ENCODE measurements around the gene KCNIP2.

Gene KCNIP2

DNA sequence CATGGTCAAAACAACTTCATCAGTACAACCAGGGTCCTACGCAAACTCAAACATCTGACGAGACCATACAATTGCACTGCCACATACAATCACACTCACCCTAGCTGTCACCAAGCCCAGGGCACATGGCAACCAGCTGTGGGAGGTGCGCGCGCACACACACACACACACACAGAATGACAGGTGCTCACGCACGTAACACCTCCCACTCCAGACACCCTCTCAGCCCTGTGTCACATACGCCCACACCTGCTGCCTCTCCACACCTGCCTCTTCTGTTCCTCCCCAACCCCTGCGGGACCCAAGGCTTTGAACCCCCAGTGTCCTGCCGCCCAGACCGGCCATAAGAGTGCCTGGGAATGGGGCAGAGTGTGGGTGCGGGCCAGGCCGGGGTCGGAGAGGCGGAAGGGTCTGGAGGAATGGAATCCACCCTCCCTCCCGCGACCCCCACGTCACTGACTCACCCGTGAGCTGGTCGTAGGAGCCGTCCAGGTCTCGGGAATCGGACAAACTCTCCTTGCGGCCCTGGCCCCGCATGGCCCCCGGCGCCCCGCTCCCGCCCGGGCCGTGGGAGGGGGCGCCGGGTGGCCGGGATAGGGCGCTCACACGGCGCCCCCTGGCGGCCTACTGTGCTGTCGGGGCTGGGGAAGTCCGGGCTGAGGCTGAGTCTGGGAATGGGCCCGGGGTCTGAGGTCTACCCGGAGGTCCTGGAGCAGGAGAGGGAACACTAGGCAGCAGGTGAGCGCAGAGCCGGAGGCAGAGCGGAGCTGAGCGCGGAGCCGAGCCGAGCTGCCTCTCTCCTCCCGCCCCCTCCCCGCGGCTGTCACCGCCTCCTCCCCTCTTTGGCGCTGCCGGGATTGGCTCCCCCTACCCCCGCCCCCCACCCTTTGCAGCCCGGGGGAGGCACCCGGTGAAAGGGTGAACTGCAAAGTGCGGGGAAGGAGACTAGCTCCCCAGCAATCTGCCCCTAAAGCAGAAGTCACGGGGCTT is at the start of gene KCNIP2:
Gene KCNIP2, minus strand, starts transcription at position 769 of the 990 bp plus-strand sequence. Its CDS starts 232 bp downstream, at position 537.
- DNase-seq = peak; percentile 53 to 61

DNA sequence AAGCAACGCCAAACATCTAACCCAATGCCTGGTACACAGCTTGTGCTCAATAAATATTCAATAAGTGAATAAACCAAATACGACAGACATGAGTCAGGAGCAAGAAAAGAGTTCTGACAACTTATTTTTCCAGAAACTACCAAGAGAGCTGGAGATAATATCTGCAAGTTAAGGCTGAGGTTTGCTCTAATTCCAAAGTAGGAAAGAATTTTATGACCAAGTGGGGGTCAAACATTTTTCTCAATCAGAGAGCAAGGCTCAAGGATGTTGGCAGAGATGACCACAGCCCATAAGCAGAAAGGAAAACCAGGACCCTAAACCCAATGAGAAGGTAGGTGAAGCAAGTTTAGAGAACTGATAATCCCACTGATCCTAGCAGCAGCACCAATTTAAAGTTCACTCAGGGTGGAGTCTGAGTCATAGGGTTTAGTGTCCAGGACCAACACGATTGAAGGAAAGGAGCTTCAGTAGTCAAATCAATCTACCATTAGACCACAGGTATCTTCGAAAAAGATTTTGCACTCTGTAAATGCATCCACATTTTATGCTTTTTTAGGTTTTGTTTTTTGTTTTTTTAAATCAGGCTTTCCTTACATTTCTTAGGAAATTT is 49.3 kb upstream of the KCNIP2 start:
- no peak for DNase-seq

DNA sequence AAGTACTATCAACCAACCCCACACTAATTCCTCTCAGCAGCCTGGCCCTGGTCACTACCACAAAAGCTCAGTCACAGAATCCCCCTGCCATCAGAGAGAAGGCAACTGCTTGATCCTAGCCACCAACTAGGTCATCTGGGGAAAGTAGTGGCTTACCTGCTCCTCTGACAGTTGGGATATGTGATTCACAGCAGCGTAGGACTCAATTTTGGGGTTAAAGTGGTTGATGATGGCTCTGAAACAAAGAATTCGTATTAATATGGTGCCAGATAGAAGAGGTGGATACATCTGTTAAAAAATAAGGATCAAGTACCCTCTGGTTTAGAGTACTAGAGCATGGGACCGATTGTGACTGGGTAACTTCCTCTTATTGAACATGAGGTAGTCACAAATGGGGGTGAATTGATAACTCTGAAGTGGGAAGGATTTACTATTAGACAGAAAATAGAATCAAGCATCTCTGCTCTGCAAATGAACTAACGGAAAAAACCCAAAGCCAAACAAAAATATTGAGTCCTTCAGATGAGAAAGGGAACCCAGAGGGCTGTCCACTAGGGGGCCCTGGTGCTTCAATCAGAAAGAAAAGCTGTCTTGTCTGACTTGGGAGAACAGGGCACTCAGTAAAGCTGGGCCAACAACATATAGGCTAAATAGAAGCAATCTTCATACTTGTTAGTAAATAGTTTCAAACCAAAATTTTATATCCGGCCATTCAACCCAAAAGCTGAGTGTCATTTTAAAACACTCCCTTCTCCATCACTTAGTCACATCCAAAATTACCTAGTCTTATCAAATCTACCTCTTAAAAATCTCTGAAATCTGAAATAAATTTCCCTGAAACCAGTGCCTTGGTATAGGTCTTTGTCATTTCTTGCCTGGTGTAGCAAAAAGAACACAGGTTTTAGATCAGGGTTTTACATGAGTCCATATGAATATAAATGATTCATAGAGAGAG is 45.9 kb upstream of the KCNIP2 start:
- peak; percentile 78 to 85 for DNase-seq

DNA sequence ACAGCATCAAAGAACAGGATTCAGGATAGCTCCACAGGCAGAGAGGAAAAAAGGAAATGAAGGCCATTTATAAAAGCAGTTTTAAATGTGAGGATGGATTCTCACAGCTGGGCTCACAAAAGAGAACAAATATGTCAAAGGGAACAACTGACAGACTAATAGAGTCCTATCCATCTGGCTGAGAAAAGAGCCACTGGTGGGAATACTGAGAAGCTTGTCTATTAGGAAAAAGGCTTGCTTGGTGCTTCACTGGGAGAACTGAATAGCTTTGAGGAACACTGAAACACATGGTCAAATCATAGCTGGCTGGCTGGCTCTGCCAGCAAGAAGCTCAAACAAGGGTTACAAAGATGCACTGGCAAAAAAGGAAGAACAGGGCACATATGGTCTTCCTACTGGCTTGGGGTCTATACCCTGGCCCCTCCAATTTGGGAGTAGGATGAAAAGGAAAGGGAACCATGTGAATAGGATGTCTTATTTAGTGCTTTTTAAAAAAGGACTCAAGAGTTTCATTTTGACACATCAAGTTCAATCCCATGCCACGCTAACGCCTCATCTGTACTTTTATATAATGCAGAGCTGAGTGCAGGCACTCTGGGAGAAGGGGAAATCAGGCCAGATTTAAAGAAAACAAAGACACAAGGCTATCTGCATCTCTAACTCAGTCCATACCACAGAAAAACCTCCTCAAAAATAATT is 44.8 kb upstream of the KCNIP2 start:
- DNase-seq = no peak

DNA sequence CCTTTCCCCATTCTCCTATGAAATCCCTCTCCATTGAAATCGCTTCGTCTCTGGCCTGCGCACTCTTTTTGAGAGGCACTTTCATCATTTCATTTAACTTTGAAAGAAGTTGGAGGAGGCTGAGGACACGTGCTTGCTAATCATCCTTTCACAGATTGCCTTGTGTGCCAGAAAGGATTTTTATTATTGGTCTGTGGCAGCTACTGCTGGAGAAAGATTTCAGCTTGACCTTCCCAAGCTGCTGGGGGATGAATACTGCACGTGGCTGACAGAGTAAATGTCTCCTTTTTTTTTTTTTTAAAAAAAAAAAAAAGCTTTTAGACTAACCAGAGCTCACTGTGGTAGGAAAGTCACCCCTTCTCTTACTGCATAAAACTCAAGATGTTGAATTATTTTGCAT is 44.2 kb upstream of the KCNIP2 start:
- no peak for DNase-seq

DNA sequence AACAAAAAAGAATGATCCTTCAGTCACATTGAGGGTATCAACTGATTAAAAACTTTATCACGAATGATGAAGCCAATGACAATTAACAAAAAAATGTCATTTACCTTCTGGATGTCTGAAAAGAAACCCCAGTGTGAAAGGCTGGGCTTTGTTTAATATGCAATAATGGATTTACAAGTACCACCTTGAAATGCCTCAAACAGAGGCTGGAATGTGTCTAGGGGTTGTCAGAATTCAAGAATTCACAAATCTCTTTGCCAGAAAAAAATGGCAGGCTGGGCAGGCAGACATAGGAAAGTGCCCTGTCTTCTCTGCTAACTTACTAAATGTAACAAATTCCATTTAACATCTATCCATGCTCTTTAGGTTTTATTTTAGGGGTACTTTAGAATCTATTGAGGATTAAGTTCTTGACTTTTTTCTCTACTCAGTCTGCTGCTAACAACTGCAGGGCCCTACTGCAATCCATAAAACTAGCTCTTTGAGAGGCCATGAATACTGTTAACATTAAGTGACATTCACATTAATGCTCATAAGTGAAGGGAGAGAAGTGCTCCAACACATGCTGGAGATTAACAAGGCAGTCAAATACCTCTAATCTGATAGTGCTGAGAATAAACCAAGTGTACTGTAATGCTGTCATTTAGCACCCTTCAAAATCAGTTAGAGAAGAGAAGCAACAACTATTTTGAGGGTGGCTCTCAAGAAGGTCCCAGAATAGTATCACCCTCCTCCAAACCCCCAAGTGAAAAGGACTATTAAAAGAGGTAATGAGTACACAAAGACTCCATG is 43.1 kb upstream of the KCNIP2 start:
- DNase-seq = no peak

DNA sequence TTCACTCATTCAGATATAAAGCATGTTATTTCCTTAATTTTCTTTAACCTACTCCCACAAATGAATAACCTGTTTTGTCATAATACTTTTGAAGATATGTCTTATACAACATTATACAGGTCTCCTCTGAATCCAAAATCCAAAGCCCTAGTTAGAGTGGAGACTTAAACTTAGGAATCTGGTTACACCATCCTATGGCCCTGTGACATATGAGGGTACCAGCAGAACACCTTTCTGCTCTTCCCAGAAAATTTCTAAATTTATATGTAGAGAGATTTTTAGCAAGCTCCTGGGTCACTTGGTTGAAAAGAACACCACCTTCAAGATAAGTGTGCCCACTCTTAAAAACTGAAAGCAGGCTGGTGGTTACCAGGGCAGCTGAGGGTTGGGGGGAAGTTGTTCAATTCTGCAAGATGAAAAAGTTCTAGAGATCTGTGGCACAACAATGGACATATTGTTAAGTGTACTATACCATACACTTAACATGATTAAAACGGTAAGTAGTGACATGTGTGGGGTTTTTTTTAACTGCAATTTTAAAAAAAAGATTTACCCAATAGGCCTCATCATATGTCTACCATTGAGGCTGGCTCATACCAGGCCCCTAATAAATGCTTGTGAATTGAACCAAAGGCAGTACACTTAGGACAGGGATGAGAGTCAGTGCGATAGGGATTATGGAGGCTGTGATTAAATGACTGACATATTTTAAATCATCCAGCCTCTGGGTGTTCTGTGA is 37.6 kb upstream of the KCNIP2 start:
- no peak for DNase-seq

DNA sequence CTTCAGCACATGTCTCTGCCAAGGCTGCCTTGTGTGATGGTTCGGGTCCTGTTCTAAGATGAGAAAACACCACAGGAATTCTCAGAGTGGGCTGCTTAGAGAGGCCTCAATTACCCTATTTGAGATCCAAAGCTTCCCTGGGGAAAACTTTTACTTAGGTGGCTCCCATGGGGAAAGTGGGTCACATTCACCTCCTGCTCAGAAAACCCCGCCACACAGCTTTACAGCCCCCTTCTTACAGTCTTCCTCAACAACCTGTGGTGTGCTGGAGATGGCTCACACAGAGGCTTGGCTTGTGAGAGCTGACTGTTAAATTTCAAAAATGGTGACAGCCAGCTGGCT is 36.6 kb upstream of the KCNIP2 start:
- no peak for DNase-seq

DNA sequence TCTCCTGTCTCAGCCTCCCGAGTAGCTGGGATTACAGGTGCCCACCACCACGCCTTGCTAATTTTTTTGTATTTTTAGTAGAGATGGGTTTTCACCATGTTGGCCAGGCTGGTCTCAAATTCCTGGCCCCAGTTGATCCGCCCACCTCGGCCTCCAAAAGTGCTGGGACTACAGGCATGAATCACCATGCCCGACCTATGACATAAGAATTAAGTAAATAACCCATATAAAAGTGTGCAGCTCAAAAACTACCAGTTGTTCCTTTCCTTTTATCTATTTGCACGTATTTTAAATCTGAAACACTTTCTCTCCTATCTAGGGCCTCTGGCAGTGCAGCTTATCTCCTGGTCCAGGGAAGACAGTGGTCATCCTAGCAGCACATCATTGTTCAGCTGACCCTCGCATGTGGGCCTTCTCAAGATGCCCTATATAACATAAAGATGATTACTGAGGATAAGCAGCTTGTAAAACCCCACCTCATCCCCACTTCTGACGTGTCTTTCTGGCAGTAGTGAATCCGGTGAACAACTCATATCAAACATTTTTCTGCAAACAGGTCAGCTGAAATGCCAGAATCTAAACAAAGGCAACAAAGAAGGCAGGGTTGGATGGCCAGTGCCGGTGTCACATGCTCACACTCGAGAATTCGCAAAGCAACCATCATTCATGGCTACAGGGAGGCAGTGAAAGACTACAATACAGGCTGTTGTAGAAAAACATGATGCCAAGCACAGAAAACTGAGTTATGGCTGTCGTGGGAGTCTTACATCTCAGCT is 36.0 kb upstream of the KCNIP2 start:
- no peak for DNase-seq

DNA sequence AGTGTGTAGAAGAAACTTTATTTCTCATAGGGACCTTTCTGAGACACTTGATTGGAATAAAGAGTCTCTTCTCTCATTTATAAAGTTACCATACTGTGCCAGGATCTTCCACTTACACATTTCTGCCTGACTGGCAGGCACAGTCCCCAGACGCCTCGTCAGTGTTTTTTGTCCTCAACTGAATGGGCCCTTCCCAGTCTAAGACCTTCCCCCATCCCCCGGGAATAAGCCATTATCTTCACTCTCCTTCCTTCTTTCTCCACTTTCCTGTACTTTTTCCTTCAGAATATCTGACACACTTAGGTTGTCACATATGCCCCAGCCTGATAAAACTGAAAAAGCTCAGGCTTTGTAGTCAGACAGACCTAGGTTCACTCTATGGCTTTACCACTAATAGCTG is 35.3 kb upstream of the KCNIP2 start:
- no peak for DNase-seq

DNA sequence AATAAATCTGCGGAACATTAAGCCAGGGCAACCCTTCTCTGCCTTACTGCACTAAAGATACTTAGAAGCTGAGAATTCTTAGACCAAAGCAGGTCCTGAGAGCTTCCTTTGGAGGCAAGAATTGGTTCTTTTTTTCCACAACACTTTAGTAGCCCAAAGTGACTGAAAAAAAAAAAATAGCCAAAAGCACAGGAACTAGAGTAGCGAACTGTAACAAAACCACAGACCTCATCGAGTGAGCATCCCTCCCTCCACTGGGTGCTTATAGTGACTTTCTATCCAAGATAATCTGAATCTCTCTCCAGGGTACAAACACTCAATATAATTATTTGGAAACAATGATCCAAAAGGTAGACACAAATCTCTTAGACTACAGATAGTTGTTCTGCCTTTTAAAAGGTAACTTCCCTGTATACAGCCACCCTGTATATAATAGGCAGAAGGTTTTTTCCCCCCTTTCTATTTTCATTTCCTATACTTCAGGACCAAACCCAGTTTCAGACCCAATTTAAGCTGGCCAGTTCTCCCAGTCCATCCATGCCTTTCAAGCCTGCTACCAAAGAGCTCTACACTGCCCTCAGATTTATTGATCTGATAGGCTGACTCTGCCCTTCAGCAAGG is 31.6 kb upstream of the KCNIP2 start:
- no peak for DNase-seq

DNA sequence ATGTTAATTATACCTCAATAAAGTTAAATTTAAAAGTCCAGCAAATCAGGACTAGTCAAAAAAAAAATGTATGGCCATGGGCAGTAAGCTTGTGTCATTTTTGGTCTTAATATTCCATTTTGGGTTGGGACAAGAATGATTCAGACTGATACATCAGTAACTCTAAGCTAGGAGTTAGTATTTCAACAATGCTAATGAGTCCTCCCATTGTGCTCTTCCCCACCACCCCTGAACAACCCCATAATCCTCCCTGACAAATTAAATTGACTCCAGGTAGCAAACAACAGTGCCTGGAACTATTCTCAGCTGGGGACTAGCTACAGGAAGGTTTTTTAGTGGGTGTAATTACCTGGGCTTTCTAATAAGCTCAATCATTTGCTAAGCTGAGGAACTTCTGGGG is 30.7 kb upstream of the KCNIP2 start:
- no peak for DNase-seq

DNA sequence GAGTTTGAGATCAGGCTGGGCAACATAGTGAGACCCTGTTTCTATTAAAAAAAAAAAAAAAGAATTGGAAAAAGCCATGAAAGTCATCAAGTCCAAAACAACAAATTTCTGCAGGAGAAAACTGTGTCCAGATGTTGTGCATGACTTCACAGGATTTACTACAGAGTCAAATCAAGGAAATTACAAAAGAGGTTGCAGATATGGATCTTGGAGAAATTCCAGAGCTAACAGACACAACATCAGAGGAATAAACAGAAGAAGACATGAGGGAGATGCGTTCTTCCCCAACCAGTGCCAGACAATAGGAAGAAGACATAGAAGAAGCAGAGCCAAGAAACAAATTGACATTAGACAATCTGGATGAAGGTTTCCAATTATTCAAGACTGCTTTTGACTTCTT is 24.3 kb upstream of the KCNIP2 start:
- no peak for DNase-seq

DNA sequence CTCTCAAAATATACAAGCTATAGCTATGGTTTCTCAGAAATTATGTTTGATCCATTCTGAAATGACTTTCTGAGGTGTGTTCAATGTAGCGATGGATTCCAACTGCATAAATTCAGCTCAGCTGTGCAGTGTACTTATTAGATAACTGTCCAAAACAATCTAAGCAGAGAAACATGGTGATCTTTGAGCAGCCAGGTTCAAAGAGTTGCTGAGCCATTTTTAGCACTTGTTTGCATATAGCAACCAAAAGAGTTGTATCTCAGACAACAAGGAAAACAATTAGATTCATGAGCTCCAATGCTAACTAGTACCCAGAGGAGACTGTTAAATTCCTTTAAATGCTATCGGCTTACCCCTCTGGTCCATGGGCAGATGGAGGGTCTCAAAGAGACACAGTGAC is 15.9 kb upstream of the KCNIP2 start:
- no peak for DNase-seq

DNA sequence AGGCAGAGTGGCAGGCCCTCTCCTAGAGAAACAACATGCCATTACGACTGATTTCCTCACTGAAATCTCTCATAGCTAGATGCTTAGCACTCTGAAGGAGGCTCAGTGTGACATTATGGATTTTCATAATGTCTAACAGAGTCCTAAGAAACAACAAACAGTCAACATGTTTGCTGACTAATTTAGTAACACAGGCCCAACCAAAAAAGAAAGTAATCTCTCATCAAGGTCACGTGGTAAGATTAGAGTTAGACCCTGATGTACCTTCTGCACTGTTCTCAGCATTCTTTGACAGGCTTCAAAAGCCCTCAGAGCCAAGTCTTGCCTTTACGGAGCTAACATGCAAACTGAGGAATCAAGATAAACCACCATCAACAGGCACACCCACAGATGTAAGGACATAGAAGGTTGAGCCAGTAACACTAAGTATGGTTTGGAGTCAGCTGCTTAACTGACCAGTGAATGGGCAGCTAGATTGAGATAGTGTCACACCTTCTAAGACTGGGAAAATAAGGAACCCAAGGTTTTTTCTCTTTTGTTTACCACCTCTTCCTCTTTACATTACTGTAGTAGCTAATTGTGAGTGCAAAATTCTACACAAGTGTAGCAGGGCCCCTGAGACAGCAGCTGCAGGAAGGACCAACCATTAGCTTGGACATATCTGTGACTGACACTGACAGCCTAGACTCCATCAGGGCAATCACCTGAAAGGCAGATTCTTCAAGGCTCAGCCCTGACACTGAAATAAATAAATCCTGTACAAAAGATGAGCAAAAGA is 15.3 kb upstream of the KCNIP2 start:
- DNase-seq = no peak

DNA sequence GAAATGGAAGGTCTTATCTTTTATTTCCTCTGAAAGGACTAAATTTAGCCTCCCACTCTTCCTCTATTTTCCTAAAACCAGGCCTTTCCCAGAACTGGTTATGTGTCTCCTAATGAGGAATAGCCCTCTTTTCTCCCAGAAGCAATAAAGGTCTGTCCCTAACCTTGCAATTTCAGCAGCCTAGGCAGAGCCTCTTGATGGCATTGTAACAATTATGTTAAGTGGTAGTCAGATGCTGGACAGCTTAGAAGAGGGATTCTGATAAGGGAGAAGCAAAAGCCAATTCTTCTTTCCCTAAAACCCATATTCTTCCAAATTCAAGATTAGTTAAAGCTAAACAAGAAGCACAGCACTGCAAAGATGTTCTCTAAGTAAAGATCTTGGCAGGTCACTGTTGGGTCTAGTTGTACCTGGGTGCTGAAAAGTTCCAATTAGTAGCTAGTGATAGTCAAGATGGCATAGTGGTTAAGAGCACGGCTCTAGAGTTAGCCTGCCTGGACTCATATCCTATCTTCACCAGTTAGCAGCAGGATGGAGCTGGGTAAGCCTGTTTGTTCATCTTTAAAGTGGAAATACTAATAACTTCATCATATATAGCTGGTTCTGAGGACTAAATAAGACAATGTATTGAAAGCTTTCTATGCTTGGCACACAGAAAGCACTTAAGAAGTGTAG is 14.3 kb upstream of the KCNIP2 start:
- DNase-seq = no peak

DNA sequence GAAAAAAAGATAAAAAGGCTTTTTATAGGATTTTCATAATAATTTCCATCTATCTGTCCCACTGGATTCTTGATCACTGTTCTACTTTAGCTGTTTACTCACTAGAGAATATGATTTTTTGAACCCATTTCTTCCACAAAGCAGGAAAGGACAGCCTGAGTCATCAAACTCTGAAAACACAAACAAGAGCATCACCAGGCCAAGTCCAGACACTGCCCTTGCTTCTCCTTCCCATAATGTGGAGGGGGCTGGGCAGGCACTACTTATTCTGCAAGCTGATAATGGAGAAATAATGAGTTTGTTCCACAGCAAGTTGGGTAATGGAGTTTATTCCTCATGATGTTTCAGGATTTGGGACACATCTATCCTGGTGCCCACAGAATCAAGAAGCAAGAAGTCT is 13.0 kb upstream of the KCNIP2 start:
- no peak for DNase-seq

DNA sequence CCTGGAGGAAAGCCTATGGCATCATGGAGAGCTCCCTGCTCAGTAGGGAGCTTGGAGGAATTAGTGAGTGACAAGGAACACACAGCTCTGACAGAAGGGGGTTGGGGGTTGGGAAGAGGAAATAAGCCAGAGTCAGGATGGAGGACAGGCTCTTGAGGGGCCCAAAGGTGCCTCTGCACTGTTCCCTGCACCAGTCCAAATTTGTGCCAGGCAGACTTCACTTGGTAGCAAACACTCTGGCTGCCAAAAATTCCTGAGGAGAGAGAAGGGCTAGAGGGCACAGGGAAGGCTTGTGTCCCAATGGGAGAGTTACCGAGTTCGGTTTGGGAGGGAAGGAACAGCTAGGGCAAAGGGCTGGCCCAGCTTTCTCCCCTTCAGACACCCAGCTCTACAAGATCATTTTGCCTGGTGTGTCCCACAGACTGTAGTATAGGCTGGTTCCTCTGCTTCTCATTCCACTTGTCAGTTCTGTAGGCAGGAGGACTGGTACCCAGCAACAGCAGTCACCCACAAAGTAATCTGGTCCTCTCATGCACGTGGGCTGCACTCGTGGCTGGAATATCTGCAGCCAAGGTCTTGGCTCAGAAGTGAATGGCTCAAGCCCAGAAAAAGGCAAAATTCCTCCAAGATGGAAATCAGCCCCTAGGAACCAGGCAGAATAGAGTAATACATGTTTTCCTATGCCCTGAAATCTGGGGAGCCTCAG is 8.0 kb upstream of the KCNIP2 start:
- DNase-seq = no peak
